Caco-2 (cell line): ENCODE measurements around the gene PSMD8. TPM values are rescaled to one million over a fixed set of nuclear protein-coding genes. Genes with fewer than 3 reads are reported as not detected.

Experiments
- BruUV-seq: library from RNA; stranded (reverse); fragments of 400-500 nt; replicated peaks from 2 replicates; lab custom pipeline; 2021; lab: Mats Ljungman, UMichigan
- CTCF ChIA-PET: fragments of 300-600 bp; sonication (Branson Sonifier 250); formaldehyde crosslinking; loops from one replicate; lab custom pipeline; 2022; ENCODE audit warnings: antibody characterized with exemption; lab: Charles Lee
- POLR2A ChIA-PET: fragments of 300-600 bp; sonication (Branson Sonifier 250); formaldehyde crosslinking; loops from one replicate; lab custom pipeline; 2022; ENCODE audit warnings: antibody characterized with exemption; lab: Charles Lee
- DNase-seq, 2 experiments: peaks; one replicate each; pipeline versions ENCODE4 v3.0.0 to v3.0.0-alpha.2; 2020 to 2022
- H3K27me3 ChIP-seq: replicated peaks from 2 replicates; pipeline ENCODE4 v1.6.0; 2011; ENCODE audit warnings: low read length; ENCODE audit not compliant: control insufficient read depth, insufficient read depth
- H3K36me3 ChIP-seq: 2 replicates; pipeline ENCODE4 v1.5.1; 2011; ENCODE audit warnings: low read length; ENCODE audit not compliant: control insufficient read depth, insufficient read depth
- H3K4me1 ChIP-seq: fragments of 250-450 bp; sonication (Bioruptor Pico); 2 replicates; pipeline ENCODE4 v1.5.1; 2020; ENCODE audit warnings: mild to moderate bottlenecking
- H3K4me3 ChIP-seq: 2 replicates; pipeline ENCODE4 v1.5.1; 2011; ENCODE audit warnings: low read depth, mild to moderate bottlenecking, control low read depth, low read length
- H3K9me3 ChIP-seq: fragments of 250-450 bp; sonication (Bioruptor Pico); 2 replicates; pipeline ENCODE4 v1.5.1; 2020; ENCODE audit warnings: mild to moderate bottlenecking, moderate library complexity
- H3K27ac Mint-ChIP-seq: one replicate; pipeline ENCODE4 v1.8.0; 2022; ENCODE audit warnings: mixed read lengths; ENCODE audit not compliant: unreplicated experiment
- H3K27me3 Mint-ChIP-seq: one replicate; pipeline ENCODE4 v1.8.0; 2022; ENCODE audit warnings: mixed read lengths; ENCODE audit not compliant: insufficient read depth, unreplicated experiment
- H3K36me3 Mint-ChIP-seq: one replicate; pipeline ENCODE4 v1.8.0; 2022; ENCODE audit warnings: mild to moderate bottlenecking, mixed read lengths; ENCODE audit not compliant: insufficient read depth, unreplicated experiment
- H3K4me1 Mint-ChIP-seq: one replicate; pipeline ENCODE4 v1.8.0; 2022; ENCODE audit warnings: low read depth, mixed read lengths; ENCODE audit not compliant: unreplicated experiment
- H3K4me3 Mint-ChIP-seq: one replicate; pipeline ENCODE4 v1.8.0; 2022; ENCODE audit warnings: mild to moderate bottlenecking, moderate library complexity, mixed read lengths; ENCODE audit not compliant: unreplicated experiment
- H3K9me3 Mint-ChIP-seq: one replicate; pipeline ENCODE4 v1.8.0; 2022; ENCODE audit warnings: mixed read lengths; ENCODE audit not compliant: unreplicated experiment
- CTCF ChIP-seq, 2 experiments: fragments of 200-600 bp in 1 of 2; IDR thresholded peaks; 1 replicate in 1 of 2; 2 replicates in 1 of 2; pipeline versions ENCODE4 v1.5.1 to v1.8.0; 2011 to 2022; ENCODE audit warnings: antibody characterized with exemption in 1 of 2, control low read depth in 1 of 2, inconsistent platforms in 1 of 2, low read depth in 1 of 2, low read length in 1 of 2, mild to moderate bottlenecking in 1 of 2, moderate library complexity in 1 of 2; ENCODE audit not compliant: insufficient read depth in 1 of 2, severe bottlenecking in 1 of 2, unreplicated experiment in 1 of 2
- intact Hi-C: fragments of 100-400 bp; cut with micrococcal nuclease; formaldehyde crosslinking; loops from one replicate; pipeline ENCODE4 v1.10.0; 2022; ENCODE audit not compliant: unreplicated experiment
- total RNA-seq: library from RNA; stranded (reverse); gene quantifications from 2 replicates; pipeline ENCODE4 v1.2.3, GENCODE V29; 2022

The PSMD8 gene
- total RNA-seq, 1 experiment from 2014 or later, result 264 TPM

- Histone ChIP-seq H3K9me3 (no peaks in the 10 kb centered on the region), H3K36me3 (no peaks in the 10 kb centered on the region), H3K27me3 (no peaks in the 10 kb centered on the region), H3K4me3 (no peak within 1 kb of the TSS), H3K4me1 (no peaks in the 10 kb centered on the region)
- CTCF ChIA-PET, result no interaction called here
- POLR2A ChIA-PET, result no interaction called here
- peaks cover 8% of the 10 kb centered on the region for H3K27me3 Mint-ChIP-seq
- H3K4me1 Mint-ChIP-seq, result peaks cover 7% of the 10 kb centered on the region
- no peak within 1 kb of the TSS for H3K4me3 Mint-ChIP-seq
- no peaks in the 10 kb centered on the region for H3K36me3 Mint-ChIP-seq
- H3K27ac Mint-ChIP-seq, result no peak within 1 kb of the TSS
- peak in 1 of 2 experiments; percentile 27 for DNase-seq
- no TSS peak for BruUV-seq
- no peak for TF ChIP-seq CTCF (IDR thresholded peaks at IDR 0.05; ENCODE audit: insufficient read depth in 1 of 2, low read depth in 1 of 2, low read length in 1 of 2, severe bottlenecking in 1 of 2, unreplicated experiment in 1 of 2)
- intact Hi-C loops, result no loop called here
- no peaks in the 10 kb centered on the region for H3K9me3 Mint-ChIP-seq
Measured at GRCh38 chr19:38433268-38433733, 58.9 kb downstream of the PSMD8 start, which contains the start of gene RYR1. Gene RYR1 (plus strand): TSS chr19:38433691. CDS start chr19:38433830, 139 bp downstream.

Other genes with a start within 250 kb of the PSMD8 start
- gene DPF1, start 150.3 kb upstream of the PSMD8 start, total RNA-seq, result 3.6 and 5.0 TPM in 2 replicates
- 11.1 and 13.8 TPM in 2 replicates for gene PPP1R14A, start 118.2 kb upstream of the PSMD8 start, total RNA-seq
- gene SPINT2, start 110.0 kb upstream of the PSMD8 start, total RNA-seq, result 728 and 748 TPM in 2 replicates
- 12.7 and 18.6 TPM in 2 replicates for gene C19orf33, start 70.3 kb upstream of the PSMD8 start, total RNA-seq
- 61.7 and 66.7 TPM in 2 replicates for gene YIF1B, start 58.6 kb upstream of the PSMD8 start, total RNA-seq
- gene KCNK6, start 54.7 kb upstream of the PSMD8 start, total RNA-seq, result 6.1 and 7.8 TPM in 2 replicates
- 12.4 and 14.0 TPM in 2 replicates for gene CATSPERG, start 38.7 kb upstream of the PSMD8 start, total RNA-seq
- gene GGN, start 13.5 kb downstream of the PSMD8 start, total RNA-seq, result 0.79 TPM in 1 of 2 replicates, not detected in the other
- gene SPRED3, start 14.1 kb downstream of the PSMD8 start, total RNA-seq, result 2.9 and 3.5 TPM in 2 replicates
- gene FAM98C, start 28.5 kb downstream of the PSMD8 start, total RNA-seq, result 17.3 and 19.7 TPM in 2 replicates
- gene RASGRP4, start 51.6 kb downstream of the PSMD8 start, total RNA-seq, result not detected in 2 replicates
- 5.6 and 5.9 TPM in 2 replicates for gene RYR1, start 59.1 kb downstream of the PSMD8 start, total RNA-seq
- 1.7 and 2.4 TPM in 2 replicates for gene MAP4K1, start 243.4 kb downstream of the PSMD8 start, total RNA-seq
- gene EIF3K, start 244.6 kb downstream of the PSMD8 start, total RNA-seq, result 354 and 380 TPM in 2 replicates